H9 (cell line): Measurements from ENCODE around the gene PAFAH1B1. TPM values are rescaled to one million over a fixed set of nuclear protein-coding genes. Genes with fewer than 3 reads are reported as not detected.

Experiments used
- DNase-seq: peaks from one replicate; pipeline ENCODE4 v3.0.0-alpha.2; 2017
- H2AFZ ChIP-seq: one replicate; pipeline ENCODE4 v1.6.1; 2013; ENCODE audit warnings: mild to moderate bottlenecking, low read length, control low read depth, moderate library complexity
- H2AK5ac ChIP-seq: 2 replicates; pipeline ENCODE4 v1.6.1; 2013; ENCODE audit warnings: low read length, control low read depth, mixed read lengths; ENCODE audit not compliant: insufficient read length
- H2BK120ac ChIP-seq: one replicate; pipeline ENCODE4 v1.6.1; 2013; ENCODE audit warnings: low read depth, mild to moderate bottlenecking, low read length, control low read depth, inconsistent platforms; ENCODE audit not compliant: poor library complexity, severe bottlenecking
- H2BK12ac ChIP-seq: 2 replicates; pipeline ENCODE4 v1.6.1; 2013; ENCODE audit warnings: low read length, control low read depth, mixed read lengths, low read depth; ENCODE audit not compliant: insufficient read length
- H2BK15ac ChIP-seq: 2 replicates; pipeline ENCODE4 v1.6.1; 2013; ENCODE audit warnings: low read depth, low read length, control low read depth
- H2BK20ac ChIP-seq: one replicate; pipeline ENCODE4 v1.6.1; 2013; ENCODE audit warnings: low read depth, mild to moderate bottlenecking, low read length, control low read depth, inconsistent platforms; ENCODE audit not compliant: poor library complexity, severe bottlenecking
- H2BK5ac ChIP-seq: 2 replicates; pipeline ENCODE4 v1.6.1; 2013; ENCODE audit warnings: low read length, control low read depth, mixed read lengths; ENCODE audit not compliant: insufficient read length
- H3K14ac ChIP-seq: 2 replicates; pipeline ENCODE4 v1.6.1; 2013; ENCODE audit warnings: low read length, control low read depth; ENCODE audit not compliant: insufficient read depth
- H3K18ac ChIP-seq: 2 replicates; pipeline ENCODE4 v1.6.1; 2013; ENCODE audit warnings: low read depth, mild to moderate bottlenecking, mixed read lengths, low read length, control low read depth; ENCODE audit not compliant: insufficient read length
- H3K23ac ChIP-seq: 2 replicates; pipeline ENCODE4 v1.6.1; 2013; ENCODE audit warnings: low read length, control low read depth, mixed read lengths, low read depth; ENCODE audit not compliant: insufficient read length
- H3K23me2 ChIP-seq: 2 replicates; pipeline ENCODE4 v1.6.1; 2013; ENCODE audit warnings: low read depth, mild to moderate bottlenecking, mixed read lengths, low read length, control low read depth; ENCODE audit not compliant: insufficient read length, poor library complexity, severe bottlenecking
- H3K27ac ChIP-seq: 2 replicates; pipeline ENCODE4 v1.5.1; 2013; ENCODE audit warnings: low read length, control low read depth, mixed read lengths, low read depth; ENCODE audit not compliant: insufficient read length
- H3K27me3 ChIP-seq: 2 replicates; pipeline ENCODE4 v1.6.1; 2013; ENCODE audit warnings: low read length, control low read depth, inconsistent platforms; ENCODE audit not compliant: insufficient read depth
- H3K4ac ChIP-seq: 2 replicates; pipeline ENCODE4 v1.6.1; 2013; ENCODE audit warnings: low read depth, mild to moderate bottlenecking, control low read depth, inconsistent platforms, low read length, moderate library complexity
- H3K4me1 ChIP-seq: 2 replicates; pipeline ENCODE4 v1.6.1; 2013; ENCODE audit warnings: low read length, control low read depth, inconsistent platforms; ENCODE audit not compliant: insufficient read depth
- H3K4me2 ChIP-seq: 2 replicates; pipeline ENCODE4 v1.6.1; 2013; ENCODE audit warnings: low read length, control low read depth, mixed read lengths; ENCODE audit not compliant: insufficient read length, insufficient read depth
- H3K56ac ChIP-seq: 2 replicates; pipeline ENCODE4 v1.6.1; 2013; ENCODE audit warnings: low read depth, mild to moderate bottlenecking, mixed read lengths, low read length, control low read depth; ENCODE audit not compliant: insufficient read length
- H3K79me1 ChIP-seq: 2 replicates; pipeline ENCODE4 v1.6.1; 2013; ENCODE audit warnings: low read depth, mild to moderate bottlenecking, moderate library complexity, low read length, control low read depth, inconsistent platforms; ENCODE audit not compliant: insufficient read depth, poor library complexity, severe bottlenecking
- H3K79me2 ChIP-seq: 2 replicates; pipeline ENCODE4 v1.6.1; 2013; ENCODE audit warnings: low read length, control low read depth, inconsistent platforms; ENCODE audit not compliant: insufficient read depth
- H3K9ac ChIP-seq: 2 replicates; pipeline ENCODE4 v1.6.1; 2013; ENCODE audit warnings: low read length, control low read depth, mixed read lengths; ENCODE audit not compliant: insufficient read length; ENCODE audit errors: extremely low read depth
- H3K9me3 ChIP-seq: one replicate; pipeline ENCODE4 v1.6.1; 2013; ENCODE audit warnings: low read depth, low read length, inconsistent platforms; ENCODE audit not compliant: control insufficient read depth
- H3T11ph ChIP-seq: one replicate; pipeline ENCODE4 v1.6.1; 2013; ENCODE audit warnings: mild to moderate bottlenecking, low read length, control low read depth, inconsistent platforms
- H4K20me1 ChIP-seq: one replicate; pipeline ENCODE4 v1.6.1; 2013; ENCODE audit not compliant: control insufficient read depth, insufficient read length, insufficient read depth
- H4K5ac ChIP-seq: 2 replicates; pipeline ENCODE4 v1.6.1; 2013; ENCODE audit warnings: low read depth, mild to moderate bottlenecking, mixed read lengths, low read length, control low read depth; ENCODE audit not compliant: insufficient read length
- H4K8ac ChIP-seq: replicated peaks from 2 replicates; pipeline ENCODE4 v1.6.1; 2013; ENCODE audit warnings: low read length, control low read depth, mixed read lengths, low read depth; ENCODE audit not compliant: insufficient read length
- H4K91ac ChIP-seq: 2 replicates; pipeline ENCODE4 v1.6.1; 2013; ENCODE audit warnings: low read depth, mild to moderate bottlenecking, moderate library complexity, mixed read lengths, low read length, control low read depth; ENCODE audit not compliant: insufficient read length
- H3K27ac Mint-ChIP-seq, 3 experiments: 2 replicates in 2 of 3; 3 replicates in 1 of 3; pipeline ENCODE4 v1.8.0; 2020 to 2021; ENCODE audit warnings: mixed read lengths in 3 of 3, mild to moderate bottlenecking in 1 of 3, moderate library complexity in 1 of 3
- H3K27me3 Mint-ChIP-seq: 2 replicates; pipeline ENCODE4 v1.8.0; 2021; ENCODE audit warnings: low read depth, mild to moderate bottlenecking, moderate library complexity, mixed read lengths
- H3K36me3 Mint-ChIP-seq, 3 experiments: 2 replicates in 2 of 3; 3 replicates in 1 of 3; pipeline ENCODE4 v1.8.0; 2020 to 2021; ENCODE audit warnings: low read depth in 3 of 3, mixed read lengths in 3 of 3; ENCODE audit not compliant: insufficient read depth in 1 of 3
- H3K4me1 Mint-ChIP-seq, 2 experiments: 2 replicates each; pipeline ENCODE4 v1.8.0; 2020; ENCODE audit warnings: mixed read lengths in 2 of 2
- H3K4me3 Mint-ChIP-seq, 2 experiments: 2 replicates in 1 of 2; 3 replicates in 1 of 2; pipeline ENCODE4 v1.8.0; 2020 to 2021; ENCODE audit warnings: mild to moderate bottlenecking in 2 of 2, mixed read lengths in 2 of 2, moderate library complexity in 1 of 2
- H3K9me3 Mint-ChIP-seq, 2 experiments: 2 replicates in 1 of 2; 3 replicates in 1 of 2; pipeline ENCODE4 v1.8.0; 2020; ENCODE audit warnings: mild to moderate bottlenecking in 2 of 2, mixed read lengths in 2 of 2, moderate library complexity in 1 of 2
- WGBS: extraction: QIAGEN DNeasy Blood & Tissue Kit; methylation state at CpG from one replicate; pipeline ENCODE4 v1.1.7; 2013; ENCODE audit warnings: missing lambda C conversion rate, low lambda C conversion rate, mixed read lengths; ENCODE audit not compliant: insufficient read length; ENCODE audit errors: extremely low coverage; 5-methylcytosine and 5-hydroxymethylcytosine counted together
- total RNA-seq: library from RNA; stranded (reverse); gene quantifications from 2 replicates; pipeline ENCODE4 v1.2.1, GENCODE V29; 2021
- TF ChIP-seq, protein P1 (sequence below): fragments of 200-600 bp; sonication (generic); conservative IDR thresholded peaks from 3 replicates; pipeline ENCODE4 v1.8.0; 2021; ENCODE audit warnings: antibody characterized with exemption, mild to moderate bottlenecking

PAFAH1B1 gene
- total RNA-seq, 1 experiment from 2014 or later = 134 TPM

DNA sequence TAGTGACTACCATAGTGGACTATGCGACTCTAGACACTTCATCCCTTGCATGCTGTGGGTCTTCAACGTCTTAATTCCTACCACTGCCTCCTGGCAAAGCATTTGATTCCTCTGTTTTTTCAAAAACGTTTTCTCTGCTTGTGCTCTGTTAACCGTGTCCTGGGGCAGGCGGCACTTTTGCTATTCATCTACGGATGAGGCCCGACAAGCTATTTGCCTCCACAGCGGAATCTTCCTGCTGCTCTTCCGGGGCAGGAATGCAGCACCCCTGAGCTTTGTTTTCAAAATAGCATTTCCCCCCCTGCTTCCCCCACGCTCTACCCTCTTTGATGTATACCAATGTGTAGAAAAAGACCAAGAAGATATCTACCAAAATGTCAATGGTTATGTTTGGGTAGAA is 42.0 kb upstream of the PAFAH1B1 start:
- Histone ChIP-seq H2AK5ac (no peak overlapping the region), H2BK12ac (no peak overlapping the region), H3K4me2 (peak overlapping the region; percentile 31), H4K91ac (no peak overlapping the region), H2BK20ac (no peak overlapping the region), H4K5ac (no peak overlapping the region), H2BK120ac (no peak overlapping the region), H4K20me1 (no peaks in the 10 kb centered on the region), H4K8ac (no peak overlapping the region), H3K23me2 (no peaks in the 10 kb centered on the region), H2BK15ac (no peak overlapping the region), H3K9ac (no peak overlapping the region), H3K27ac (peak overlapping the region; percentile 19), H3K27me3 (no peaks in the 10 kb centered on the region; the same call in 1 of the 2 replicates), H3K18ac (no peak overlapping the region), H2BK5ac (no peak overlapping the region), H2AFZ (no peak overlapping the region), H3K9me3 (no peaks in the 10 kb centered on the region), H3K4me1 (no peaks in the 10 kb centered on the region), H3K79me1 (no peaks in the 10 kb centered on the region), H3K56ac (no peak overlapping the region), H3K14ac (no peak overlapping the region), H3K79me2 (no peaks in the 10 kb centered on the region), H3K4ac (no peak overlapping the region), H3T11ph (no peak overlapping the region), H3K23ac (no peak overlapping the region)
- DNase-seq = peak; percentile 61
- TF ChIP-seq, protein P1, sequence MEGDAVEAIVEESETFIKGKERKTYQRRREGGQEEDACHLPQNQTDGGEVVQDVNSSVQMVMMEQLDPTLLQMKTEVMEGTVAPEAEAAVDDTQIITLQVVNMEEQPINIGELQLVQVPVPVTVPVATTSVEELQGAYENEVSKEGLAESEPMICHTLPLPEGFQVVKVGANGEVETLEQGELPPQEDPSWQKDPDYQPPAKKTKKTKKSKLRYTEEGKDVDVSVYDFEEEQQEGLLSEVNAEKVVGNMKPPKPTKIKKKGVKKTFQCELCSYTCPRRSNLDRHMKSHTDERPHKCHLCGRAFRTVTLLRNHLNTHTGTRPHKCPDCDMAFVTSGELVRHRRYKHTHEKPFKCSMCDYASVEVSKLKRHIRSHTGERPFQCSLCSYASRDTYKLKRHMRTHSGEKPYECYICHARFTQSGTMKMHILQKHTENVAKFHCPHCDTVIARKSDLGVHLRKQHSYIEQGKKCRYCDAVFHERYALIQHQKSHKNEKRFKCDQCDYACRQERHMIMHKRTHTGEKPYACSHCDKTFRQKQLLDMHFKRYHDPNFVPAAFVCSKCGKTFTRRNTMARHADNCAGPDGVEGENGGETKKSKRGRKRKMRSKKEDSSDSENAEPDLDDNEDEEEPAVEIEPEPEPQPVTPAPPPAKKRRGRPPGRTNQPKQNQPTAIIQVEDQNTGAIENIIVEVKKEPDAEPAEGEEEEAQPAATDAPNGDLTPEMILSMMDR = no peak
- peaks cover 14 to 18% of the 10 kb centered on the region in 2 experiments for H3K4me1 Mint-ChIP-seq
- no CpG with 5 or more reads among the region's 10 CpGs for WGBS
- H3K4me3 Mint-ChIP-seq = peak overlapping the region in 1 of 2 experiments; percentile 63; a peak in 3 of 5 replicates
- peaks cover 0 to 3% of the 10 kb centered on the region in 2 experiments; a peak in 2 of 5 replicates for H3K9me3 Mint-ChIP-seq
- H3K27ac Mint-ChIP-seq = peak overlapping the region; percentile 53 to 93 (median 81); a peak in 4 of 7 replicates
- H3K27me3 Mint-ChIP-seq = no peaks in the 10 kb centered on the region; the same call in 1 of the 2 replicates
- no peaks in the 10 kb centered on the region for H3K36me3 Mint-ChIP-seq
